PC-3 (cell line): ENCODE measurements around the gene TFF2. TPM values are rescaled to one million over a fixed set of nuclear protein-coding genes. Genes with fewer than 3 reads are reported as not detected.

Experiments
- ATAC-seq: fragments of 200-7000 bp; cut with Tn5 transposase; 2 replicates; pipeline ENCODE4 v1.9.1; 2020; ENCODE audit warnings: mild to moderate bottlenecking, moderate library complexity
- BruUV-seq: library from RNA; stranded (reverse); fragments of 400-500 nt; replicated peaks from 2 replicates; lab custom pipeline; 2021; lab: Mats Ljungman, UMichigan
- CTCF ChIA-PET: fragments of 300-600 bp; sonication (Branson Sonifier 250); formaldehyde crosslinking; loops from one replicate; lab custom pipeline; 2022; ENCODE audit warnings: antibody characterized with exemption; lab: Charles Lee
- POLR2A ChIA-PET: fragments of 300-600 bp; sonication (Branson Sonifier 250); formaldehyde crosslinking; loops from one replicate; lab custom pipeline; 2022; ENCODE audit warnings: antibody characterized with exemption; ENCODE audit not compliant: unreplicated experiment; lab: Charles Lee
- DNase-seq: peaks from one replicate; pipeline ENCODE4 v3.0.0-alpha.2; 2015
- H2AFZ ChIP-seq: fragments of 300-600 bp; sonication (generic); 2 replicates; pipeline ENCODE4 v1.6.0; 2016; ENCODE audit warnings: antibody characterized with exemption, low read length
- H3F3A ChIP-seq: fragments of 300-600 bp; sonication (generic); one replicate; pipeline ENCODE4 v1.6.0; 2017; ENCODE audit warnings: antibody characterized with exemption, low read length, control low read depth, mild to moderate bottlenecking; ENCODE audit not compliant: unreplicated experiment
- H3K27ac ChIP-seq: fragments of 300-600 bp; sonication (generic); 2 replicates; pipeline ENCODE4 v1.5.1; 2016; ENCODE audit warnings: mild to moderate bottlenecking, low read length
- H3K27me3 ChIP-seq: fragments of 300-600 bp; sonication (generic); 2 replicates; pipeline ENCODE4 v1.6.1; 2016; ENCODE audit warnings: low read length, mixed read lengths
- H3K36me3 ChIP-seq: fragments of 300-600 bp; sonication (generic); 2 replicates; pipeline ENCODE4 v1.6.1; 2016; ENCODE audit warnings: low read depth, mixed run types, low read length, mixed read lengths
- H3K4me1 ChIP-seq: fragments of 300-600 bp; sonication (generic); 2 replicates; pipeline ENCODE4 v1.5.1; 2016; ENCODE audit warnings: low read length; ENCODE audit not compliant: insufficient read depth
- H3K4me2 ChIP-seq: fragments of 300-600 bp; sonication (generic); 2 replicates; pipeline ENCODE4 v1.6.0; 2016; ENCODE audit warnings: low read length
- H3K4me3 ChIP-seq: fragments of 300-600 bp; sonication (generic); 2 replicates; pipeline ENCODE4 v1.5.1; 2016; ENCODE audit warnings: mild to moderate bottlenecking, low read length, mixed read lengths
- H3K79me2 ChIP-seq: fragments of 300-600 bp; sonication (generic); 2 replicates; pipeline ENCODE4 v1.6.1; 2017; ENCODE audit warnings: low read length, mixed read lengths
- H3K9ac ChIP-seq: fragments of 300-600 bp; sonication (generic); 2 replicates; pipeline ENCODE4 v1.6.0; 2016; ENCODE audit warnings: mild to moderate bottlenecking, low read length
- H3K9me2 ChIP-seq: fragments of 300-600 bp; sonication (generic); replicated peaks from 2 replicates; pipeline ENCODE4 v1.6.1; 2016; ENCODE audit warnings: mixed run types, low read length, mixed read lengths
- H3K9me3 ChIP-seq: fragments of 300-600 bp; sonication (generic); 2 replicates; pipeline ENCODE4 v1.6.1; 2016; ENCODE audit warnings: low read length, mixed read lengths
- H4K20me1 ChIP-seq: fragments of 300-600 bp; sonication (generic); 2 replicates; pipeline ENCODE4 v1.6.1; 2016; ENCODE audit warnings: low read length, mixed read lengths
- EZH2 ChIP-seq: fragments of 300-600 bp; sonication (generic); IDR thresholded peaks from one replicate; pipeline ENCODE4 v1.6.1; 2017; ENCODE audit warnings: antibody characterized with exemption, mild to moderate bottlenecking, low read length; ENCODE audit not compliant: unreplicated experiment
- EZH2phosphoT487 ChIP-seq: fragments of 300-600 bp; sonication (generic); IDR thresholded peaks from 2 replicates; pipeline ENCODE4 v1.6.1; 2018; ENCODE audit warnings: mild to moderate bottlenecking, antibody characterized with exemption, low read length, borderline replicate concordance
- intact Hi-C: fragments of 100-400 bp; cut with micrococcal nuclease; formaldehyde crosslinking; loops from 2 replicates; pipeline ENCODE4 v1.9.0; 2023
- total RNA-seq: library from RNA; depleted of rRNA; stranded (reverse); fragments of >200 nt; gene quantifications from 2 replicates; pipeline ENCODE4 v1.2.3, GENCODE V29; 2014
- TF ChIP-seq, protein P1 (sequence below): fragments of 300-600 bp; sonication (generic); conservative IDR thresholded peaks from 2 replicates; pipeline ENCODE4 v1.5.1; 2017; ENCODE audit warnings: antibody characterized with exemption, low read depth, mild to moderate bottlenecking, low read length

TFF2 gene
- total RNA-seq, 1 experiment from 2014 or later = 21.1 TPM

DNA sequence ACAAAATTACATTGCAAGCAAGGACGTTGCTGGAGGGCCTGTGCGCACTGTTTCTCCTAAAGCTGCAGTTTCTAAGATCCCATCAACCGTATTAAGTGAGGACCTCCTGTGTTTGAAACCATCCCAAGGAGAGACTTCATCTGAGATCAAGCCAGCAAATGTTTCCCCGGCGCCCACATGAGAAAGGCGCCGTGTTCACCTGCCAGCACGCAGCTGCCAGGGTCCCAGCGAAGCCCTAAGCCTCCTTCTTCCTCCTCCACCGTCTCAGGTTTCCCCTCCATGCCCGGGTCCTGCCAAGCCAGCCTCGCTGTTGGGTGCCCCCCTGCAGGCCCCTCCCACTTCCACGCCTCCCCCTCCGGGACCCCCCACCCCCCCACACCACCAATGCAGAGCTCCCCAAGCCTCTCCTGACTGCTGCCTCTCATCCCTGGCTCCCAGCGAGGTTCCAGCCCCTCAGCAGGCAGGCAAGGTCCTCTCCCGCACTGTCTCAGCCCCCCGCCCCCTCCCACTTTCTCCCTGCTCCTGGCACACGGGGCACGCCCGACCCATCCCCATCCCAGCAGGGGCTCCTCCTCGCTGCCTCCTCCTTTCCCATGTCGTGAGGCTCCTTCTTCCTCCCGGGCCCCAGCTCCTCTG lies 24.2 kb upstream of the TFF2 start:
- Histone ChIP-seq H3K79me2 (no peaks in the 10 kb centered on the region), H3K9me3 (no peaks in the 10 kb centered on the region), H4K20me1 (no peaks in the 10 kb centered on the region), H3K27ac (no peak overlapping the region; the same call in 1 of the 2 replicates), H3K36me3 (no peaks in the 10 kb centered on the region), H3F3A (no peaks in the 10 kb centered on the region), H3K4me1 (peaks cover 14% of the 10 kb centered on the region), H3K4me2 (no peak overlapping the region), H3K27me3 (no peaks in the 10 kb centered on the region), H3K9ac (0 out of 2 replicates have a peak overlapping the region, but pooled peaks have one; percentile 40), H3K9me2 (no peaks in the 10 kb centered on the region), H2AFZ (no peak overlapping the region), H3K4me3 (no peak overlapping the region)
- CTCF ChIA-PET = interaction anchor here (0.6 to 0.7 kb wide), 2 partner anchors 139 to 200 kb away, joined by 3 read pairs; no protein-coding TSS in a partner anchor
- DNase-seq (no peak), ATAC-seq (no peak)
- no TSS peak for BruUV-seq
- POLR2A ChIA-PET = interaction anchor here (0.6 kb wide), 1 partner anchor 154 kb away, joined by 8 read pairs; no protein-coding TSS in a partner anchor
- intact Hi-C loops = no loop called here
- TF ChIP-seq EZH2phosphoT487 (no peak), EZH2 (no peak)
- TF ChIP-seq, protein P1, sequence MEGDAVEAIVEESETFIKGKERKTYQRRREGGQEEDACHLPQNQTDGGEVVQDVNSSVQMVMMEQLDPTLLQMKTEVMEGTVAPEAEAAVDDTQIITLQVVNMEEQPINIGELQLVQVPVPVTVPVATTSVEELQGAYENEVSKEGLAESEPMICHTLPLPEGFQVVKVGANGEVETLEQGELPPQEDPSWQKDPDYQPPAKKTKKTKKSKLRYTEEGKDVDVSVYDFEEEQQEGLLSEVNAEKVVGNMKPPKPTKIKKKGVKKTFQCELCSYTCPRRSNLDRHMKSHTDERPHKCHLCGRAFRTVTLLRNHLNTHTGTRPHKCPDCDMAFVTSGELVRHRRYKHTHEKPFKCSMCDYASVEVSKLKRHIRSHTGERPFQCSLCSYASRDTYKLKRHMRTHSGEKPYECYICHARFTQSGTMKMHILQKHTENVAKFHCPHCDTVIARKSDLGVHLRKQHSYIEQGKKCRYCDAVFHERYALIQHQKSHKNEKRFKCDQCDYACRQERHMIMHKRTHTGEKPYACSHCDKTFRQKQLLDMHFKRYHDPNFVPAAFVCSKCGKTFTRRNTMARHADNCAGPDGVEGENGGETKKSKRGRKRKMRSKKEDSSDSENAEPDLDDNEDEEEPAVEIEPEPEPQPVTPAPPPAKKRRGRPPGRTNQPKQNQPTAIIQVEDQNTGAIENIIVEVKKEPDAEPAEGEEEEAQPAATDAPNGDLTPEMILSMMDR = no peak

DNA sequence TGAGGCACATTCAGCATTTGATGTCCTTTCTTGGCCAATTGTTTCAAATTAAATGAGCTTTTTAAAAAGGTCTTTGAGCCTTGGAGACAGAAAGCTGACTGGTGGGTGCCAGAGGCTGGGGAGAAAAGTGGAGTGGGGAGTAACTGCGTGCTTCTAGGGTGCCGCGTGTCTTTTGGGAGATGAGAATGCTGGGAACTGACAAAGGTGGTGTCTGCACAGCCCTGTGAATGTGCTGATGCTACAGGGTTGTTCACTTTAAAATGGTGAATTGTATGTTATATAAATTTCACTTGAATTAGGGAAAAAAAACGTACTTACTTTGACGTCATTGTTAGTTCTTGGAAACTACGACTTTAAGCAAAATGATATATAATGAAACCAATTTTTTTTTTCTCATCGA lies 23.7 kb upstream of the TFF2 start:
- POLR2A ChIA-PET = no interaction called here
- TF ChIP-seq EZH2phosphoT487 (no peak), EZH2 (no peak)
- TF ChIP-seq, protein P1 = no peak
- Histone ChIP-seq H3K79me2 (no peaks in the 10 kb centered on the region), H3K36me3 (no peaks in the 10 kb centered on the region), H3K9me3 (no peaks in the 10 kb centered on the region), H3K4me3 (no peak overlapping the region), H3K4me2 (no peak overlapping the region), H4K20me1 (no peaks in the 10 kb centered on the region), H3K27ac (no peak overlapping the region), H3K4me1 (peaks cover 14% of the 10 kb centered on the region), H3K27me3 (no peaks in the 10 kb centered on the region), H2AFZ (no peak overlapping the region), H3K9me2 (no peaks in the 10 kb centered on the region), H3F3A (no peaks in the 10 kb centered on the region), H3K9ac (no peak overlapping the region)
- CTCF ChIA-PET = interaction anchor here (0.7 kb wide), 1 partner anchor 200 kb away, joined by 3 read pairs; no protein-coding TSS in a partner anchor
- BruUV-seq = no TSS peak
- DNase-seq (no peak), ATAC-seq (no peak)
- intact Hi-C loops = no loop called here

DNA sequence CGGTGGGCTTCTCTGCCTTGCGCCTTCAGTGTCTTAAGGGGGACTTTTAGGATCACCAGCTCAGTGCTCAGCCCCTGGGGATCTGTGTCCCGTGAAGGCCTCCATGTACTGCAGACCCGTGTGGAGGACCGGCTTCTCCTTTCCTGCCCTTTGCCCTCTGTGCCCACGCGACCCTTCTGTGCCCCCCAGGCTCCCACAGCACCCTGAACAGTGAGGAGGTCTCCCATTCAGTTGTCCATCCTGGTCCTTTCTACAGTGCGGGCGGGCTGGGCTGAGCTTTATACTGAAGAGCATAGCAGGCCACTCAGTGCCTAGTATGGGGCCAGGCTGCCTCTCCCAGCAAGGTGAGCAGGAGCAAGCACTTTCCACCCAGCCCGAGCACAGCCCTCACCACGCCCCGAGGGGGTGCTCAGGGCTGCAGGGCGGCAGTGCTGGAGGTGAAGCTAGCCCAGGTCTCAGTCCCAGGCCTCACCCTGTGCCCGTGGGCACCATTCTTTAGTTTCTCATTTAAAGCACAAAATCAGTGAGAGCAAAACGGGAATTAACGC lies 23.2 kb upstream of the TFF2 start:
- H3K9ac ChIP-seq = no peak overlapping the region
- H3K4me1 ChIP-seq = peaks cover 14% of the 10 kb centered on the region
- ChIA-PET CTCF (interaction anchor here (0.7 kb wide), 1 partner anchor 201 kb away, joined by 3 read pairs; no protein-coding TSS in a partner anchor), POLR2A (no interaction called here)
- H2AFZ ChIP-seq = no peak overlapping the region
- no TSS peak for BruUV-seq
- no peaks in the 10 kb centered on the region for H3K9me3 ChIP-seq
- intact Hi-C loops = no loop called here
- H4K20me1 ChIP-seq = no peaks in the 10 kb centered on the region
- H3K9me2 ChIP-seq = no peaks in the 10 kb centered on the region
- ATAC-seq (no peak), DNase-seq (no peak)
- no peaks in the 10 kb centered on the region for H3K27me3 ChIP-seq
- no peaks in the 10 kb centered on the region for H3F3A ChIP-seq
- no peak overlapping the region for H3K27ac ChIP-seq
- TF ChIP-seq EZH2phosphoT487 = no peak
- TF ChIP-seq, protein P1 = no peak
- no peak for TF ChIP-seq EZH2
- no peaks in the 10 kb centered on the region for H3K79me2 ChIP-seq
- H3K4me2 ChIP-seq = no peak overlapping the region
- H3K4me3 ChIP-seq = no peak overlapping the region
- H3K36me3 ChIP-seq = no peaks in the 10 kb centered on the region
